Mesendoderm (in vitro differentiated cells): Measurements from ENCODE around the gene DACT3.

Experiments used
- DNase-seq: peaks from one replicate; pipeline ENCODE4 v3.0.0; 2013
- H2AK5ac ChIP-seq: 2 replicates; pipeline ENCODE4 v1.6.1; 2013; ENCODE audit warnings: low read length, inconsistent platforms
- H2BK120ac ChIP-seq: 2 replicates; pipeline ENCODE4 v1.6.1; 2013; ENCODE audit warnings: low read depth, mild to moderate bottlenecking, low read length, moderate library complexity, mixed read lengths
- H2BK15ac ChIP-seq: replicated peaks from 2 replicates; pipeline ENCODE4 v1.6.1; 2013; ENCODE audit warnings: low read depth, mild to moderate bottlenecking, moderate library complexity
- H2BK5ac ChIP-seq: 2 replicates; pipeline ENCODE4 v1.6.1; 2013; ENCODE audit warnings: low read length, inconsistent platforms
- H3K18ac ChIP-seq: 2 replicates; pipeline ENCODE4 v1.6.1; 2013; ENCODE audit warnings: mild to moderate bottlenecking, low read length, mixed read lengths
- H3K23ac ChIP-seq: one replicate; pipeline ENCODE4 v1.6.1; 2013; ENCODE audit warnings: low read length
- H3K27ac ChIP-seq: 2 replicates; pipeline ENCODE4 v1.5.1; 2013; ENCODE audit warnings: low read depth, mild to moderate bottlenecking, inconsistent platforms, low read length, moderate library complexity
- H3K27me3 ChIP-seq: 2 replicates; pipeline ENCODE4 v1.6.1; 2013; ENCODE audit warnings: low read length, control low read depth, mild to moderate bottlenecking, inconsistent platforms; ENCODE audit not compliant: insufficient read depth, poor library complexity
- H3K36me3 ChIP-seq: 2 replicates; pipeline ENCODE4 v1.6.1; 2013; ENCODE audit warnings: low read length, inconsistent platforms; ENCODE audit not compliant: control insufficient read depth, insufficient read depth
- H3K4ac ChIP-seq: one replicate; pipeline ENCODE4 v1.6.1; 2013; ENCODE audit warnings: low read depth, mild to moderate bottlenecking, low read length, moderate library complexity
- H3K4me1 ChIP-seq: 2 replicates; pipeline ENCODE4 v1.6.1; 2013; ENCODE audit warnings: low read depth, low read length, inconsistent platforms; ENCODE audit not compliant: control insufficient read depth
- H3K4me2 ChIP-seq: 2 replicates; pipeline ENCODE4 v1.6.1; 2013; ENCODE audit warnings: low read length
- H3K4me3 ChIP-seq: 2 replicates; pipeline ENCODE4 v1.5.1; 2013; ENCODE audit warnings: mild to moderate bottlenecking, low read length
- H3K56ac ChIP-seq: one replicate; pipeline ENCODE4 v1.6.1; 2013; ENCODE audit warnings: low read length
- H3K79me1 ChIP-seq: 2 replicates; pipeline ENCODE4 v1.6.1; 2013; ENCODE audit warnings: low read length, inconsistent platforms
- H3K79me2 ChIP-seq: 2 replicates; pipeline ENCODE4 v1.6.1; 2013; ENCODE audit warnings: mild to moderate bottlenecking, low read length; ENCODE audit not compliant: control insufficient read depth, insufficient read depth
- H3K9ac ChIP-seq: 2 replicates; pipeline ENCODE4 v1.6.1; 2013; ENCODE audit warnings: low read length, inconsistent platforms
- H4K5ac ChIP-seq: one replicate; pipeline ENCODE4 v1.6.1; 2013; ENCODE audit warnings: low read length
- H4K8ac ChIP-seq: one replicate; pipeline ENCODE4 v1.6.1; 2013; ENCODE audit warnings: low read depth, mild to moderate bottlenecking, control low read depth, low read length, moderate library complexity
- WGBS: extraction: QIAGEN DNeasy Blood & Tissue Kit; methylation state at CpG from one replicate; pipeline ENCODE4 v1.1.7; 2013; ENCODE audit warnings: low lambda C conversion rate, missing lambda C conversion rate; ENCODE audit not compliant: insufficient coverage; ENCODE audit errors: extremely low coverage; 5-methylcytosine and 5-hydroxymethylcytosine counted together

DACT3 gene

GRCh38 chr19:46634656-46635218 lies 26.2 kb downstream of the DACT3 start:
- no peak overlapping the region for H3K4ac ChIP-seq
- no peak overlapping the region for H3K4me3 ChIP-seq
- no peaks in the 10 kb centered on the region for H3K36me3 ChIP-seq
- H4K5ac ChIP-seq, result no peak overlapping the region
- H3K79me1 ChIP-seq, result no peaks in the 10 kb centered on the region
- H3K27ac ChIP-seq, result no peak overlapping the region
- no peak overlapping the region for H3K18ac ChIP-seq
- H3K4me2 ChIP-seq, result peak overlapping the region; percentile 42
- no peaks in the 10 kb centered on the region for H3K79me2 ChIP-seq
- peak overlapping the region; percentile 50 for H3K56ac ChIP-seq
- no peak overlapping the region for H2BK5ac ChIP-seq
- H3K4me1 ChIP-seq, result peaks cover 8% of the 10 kb centered on the region
- no CpG with 5 or more reads among the region's 23 CpGs for WGBS
- no peak overlapping the region for H4K8ac ChIP-seq
- peak overlapping the region; percentile 11 for H3K9ac ChIP-seq
- no peak overlapping the region for H2AK5ac ChIP-seq
- no peak overlapping the region for H2BK120ac ChIP-seq
- DNase-seq, result no peak
- H2BK15ac ChIP-seq, result no peak overlapping the region
- no peaks in the 10 kb centered on the region for H3K27me3 ChIP-seq
- H3K23ac ChIP-seq, result no peak overlapping the region

- Histone ChIP-seq H3K18ac (no peak overlapping the region), H3K27ac (no peak overlapping the region), H3K4me1 (peaks cover 7% of the 10 kb centered on the region), H3K4me3 (no peak overlapping the region), H2AK5ac (no peak overlapping the region), H3K23ac (no peak overlapping the region), H3K4ac (no peak overlapping the region), H2BK5ac (no peak overlapping the region), H3K27me3 (no peaks in the 10 kb centered on the region), H3K4me2 (peak overlapping the region; percentile 42), H3K56ac (peak overlapping the region; percentile 50), H4K8ac (no peak overlapping the region), H3K9ac (peak overlapping the region; percentile 11), H2BK15ac (no peak overlapping the region), H3K79me2 (no peaks in the 10 kb centered on the region), H4K5ac (no peak overlapping the region), H3K36me3 (no peaks in the 10 kb centered on the region), H2BK120ac (no peak overlapping the region), H3K79me1 (no peaks in the 10 kb centered on the region)
- no CpG with 5 or more reads among the region's 38 CpGs for WGBS
- peak; percentile 95 for DNase-seq
Observed at GRCh38 chr19:46634045-46634655, 26.8 kb downstream of the DACT3 start.

DNA sequence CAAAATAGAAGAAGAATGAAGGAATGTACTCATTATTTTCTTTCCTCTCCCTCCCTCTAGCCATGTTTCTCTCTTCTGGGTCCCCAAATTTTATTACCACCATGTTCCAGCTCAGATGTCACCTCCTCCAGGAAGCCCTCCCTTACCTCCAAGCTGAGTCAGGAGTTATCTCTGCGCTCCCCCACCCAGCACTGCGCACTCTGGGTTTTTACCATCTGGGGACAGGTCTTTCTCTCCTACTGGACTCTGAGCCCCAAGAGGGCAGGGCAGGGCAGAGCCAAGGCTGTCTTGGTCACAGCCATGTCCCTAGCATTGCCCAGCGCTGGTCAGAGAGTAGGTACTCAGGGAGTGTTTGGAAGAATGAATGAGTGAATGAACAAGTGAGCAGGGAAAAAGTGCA lies 27.9 kb downstream of the DACT3 start:
- no peak overlapping the region for H3K4me2 ChIP-seq
- H3K4me3 ChIP-seq, result no peak overlapping the region
- no peak overlapping the region for H3K23ac ChIP-seq
- no peak overlapping the region for H3K9ac ChIP-seq
- no CpG with 5 or more reads among the region's 3 CpGs for WGBS
- no peak overlapping the region for H2BK15ac ChIP-seq
- no peaks in the 10 kb centered on the region for H3K27me3 ChIP-seq
- H2BK120ac ChIP-seq, result no peak overlapping the region
- H3K79me2 ChIP-seq, result no peaks in the 10 kb centered on the region
- H2AK5ac ChIP-seq, result no peak overlapping the region
- H3K4me1 ChIP-seq, result peaks cover 7% of the 10 kb centered on the region
- no peak overlapping the region for H3K18ac ChIP-seq
- H3K79me1 ChIP-seq, result no peaks in the 10 kb centered on the region
- no peaks in the 10 kb centered on the region for H3K36me3 ChIP-seq
- DNase-seq, result no peak
- H3K27ac ChIP-seq, result no peak overlapping the region
- H3K4ac ChIP-seq, result no peak overlapping the region
- H3K56ac ChIP-seq, result no peak overlapping the region
- no peak overlapping the region for H4K5ac ChIP-seq
- H4K8ac ChIP-seq, result no peak overlapping the region
- no peak overlapping the region for H2BK5ac ChIP-seq

DNA sequence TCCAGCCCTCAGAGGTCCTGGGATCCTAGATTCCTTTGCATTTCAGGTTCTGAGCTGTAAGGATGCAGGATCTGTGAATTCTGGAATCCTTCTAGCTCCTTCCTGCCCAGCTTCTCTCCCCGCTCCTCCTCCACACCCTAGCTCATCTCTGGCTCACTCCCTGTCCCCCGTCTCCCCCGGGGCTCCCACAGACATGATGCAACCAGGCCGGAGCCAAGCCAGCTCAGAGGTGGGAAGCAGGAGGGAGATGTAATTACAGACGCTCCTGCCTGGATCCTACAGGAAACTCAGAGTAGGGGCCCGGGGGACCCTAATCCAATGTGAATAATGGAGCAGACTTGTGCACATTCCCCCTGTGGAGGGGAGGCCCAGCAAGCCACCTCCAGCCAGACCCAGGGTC lies 29.5 kb downstream of the DACT3 start:
- Histone ChIP-seq H3K27me3 (no peaks in the 10 kb centered on the region), H2BK15ac (no peak overlapping the region), H3K18ac (no peak overlapping the region), H3K79me1 (no peaks in the 10 kb centered on the region), H2BK5ac (no peak overlapping the region), H3K4ac (no peak overlapping the region), H3K4me2 (no peak overlapping the region), H3K4me3 (no peak overlapping the region), H3K36me3 (no peaks in the 10 kb centered on the region), H2BK120ac (no peak overlapping the region), H3K4me1 (peaks cover 7% of the 10 kb centered on the region), H4K8ac (no peak overlapping the region), H3K23ac (no peak overlapping the region), H3K79me2 (no peaks in the 10 kb centered on the region), H3K27ac (no peak overlapping the region), H3K56ac (peak overlapping the region; percentile 49), H2AK5ac (no peak overlapping the region), H3K9ac (peak overlapping the region; percentile 1), H4K5ac (no peak overlapping the region)
- no peak for DNase-seq
- no CpG with 5 or more reads among the region's 6 CpGs for WGBS

- Histone ChIP-seq H3K36me3 (no peaks in the 10 kb centered on the region), H3K79me2 (no peaks in the 10 kb centered on the region), H3K4me3 (no peak overlapping the region), H2BK120ac (no peak overlapping the region), H3K9ac (peak overlapping the region; percentile 6), H3K23ac (no peak overlapping the region), H3K27me3 (no peaks in the 10 kb centered on the region), H3K4me2 (no peak overlapping the region), H2AK5ac (no peak overlapping the region), H4K8ac (no peak overlapping the region), H3K27ac (no peak overlapping the region), H3K79me1 (no peaks in the 10 kb centered on the region), H3K18ac (no peak overlapping the region), H3K4me1 (peaks cover 6% of the 10 kb centered on the region), H2BK15ac (no peak overlapping the region), H4K5ac (no peak overlapping the region), H2BK5ac (no peak overlapping the region), H3K4ac (no peak overlapping the region), H3K56ac (peak overlapping the region; percentile 58)
- WGBS, result no CpG with 5 or more reads among the region's 14 CpGs
- no peak for DNase-seq
Observed at GRCh38 chr19:46630586-46631205, 30.3 kb downstream of the DACT3 start.
